SKM-1 (cell line): ENCODE measurements around the gene SHOC2.

Source experiments
- DNase-seq: peaks from one replicate; lab custom pipeline; 2025; ENCODE audit not compliant: unreplicated experiment; lab: John Stamatoyannopoulos, UW

The SHOC2 gene

GRCh38 chr10:110919349-110919931, at the start of gene SHOC2:
SHOC2 (plus strand) TSS chr10:110919604; CDS start chr10:110964359, 44,755 bp downstream.
- no peak for DNase-seq

GRCh38 chr10:110870823-110871297, 48.5 kb upstream of the SHOC2 start:
- DNase-seq: no peak

GRCh38 chr10:110871298-110872084, 47.9 kb upstream of the SHOC2 start, which contains the start of gene PDCD4:
PDCD4 (plus strand) TSS chr10:110871928; CDS start chr10:110876028, 4,100 bp downstream.
- peak; percentile 90 for DNase-seq

- DNase-seq: peak; percentile 73
Measured at GRCh38 chr10:110872145-110872983, 47.0 kb upstream of the SHOC2 start.

- DNase-seq: no peak
Measured at GRCh38 chr10:110872984-110873923, 46.1 kb upstream of the SHOC2 start.

- no peak for DNase-seq
Measured at GRCh38 chr10:110873951-110874350, 45.5 kb upstream of the SHOC2 start.

GRCh38 chr10:110876000-110876399, 43.4 kb upstream of the SHOC2 start:
- no peak for DNase-seq

- no peak for DNase-seq
Measured at GRCh38 chr10:110876788-110877187, 42.6 kb upstream of the SHOC2 start.

- DNase-seq: no peak
Measured at GRCh38 chr10:110880012-110880411, 39.4 kb upstream of the SHOC2 start.

- DNase-seq: no peak
Measured at GRCh38 chr10:110881247-110881646, 38.2 kb upstream of the SHOC2 start.

- no peak for DNase-seq
Measured at GRCh38 chr10:110881905-110882304, 37.5 kb upstream of the SHOC2 start.

GRCh38 chr10:110883924-110884323, 35.5 kb upstream of the SHOC2 start:
- DNase-seq: no peak

- no peak for DNase-seq
Measured at GRCh38 chr10:110885932-110886674, 33.3 kb upstream of the SHOC2 start.

- no peak for DNase-seq
Measured at GRCh38 chr10:110887560-110887959, 31.8 kb upstream of the SHOC2 start.

- DNase-seq: no peak
Measured at GRCh38 chr10:110892602-110893288, 26.7 kb upstream of the SHOC2 start.

- peak; percentile 20 for DNase-seq
Measured at GRCh38 chr10:110893559-110894179, 25.7 kb upstream of the SHOC2 start.

- no peak for DNase-seq
Measured at GRCh38 chr10:110897184-110897583, 22.2 kb upstream of the SHOC2 start.

- no peak for DNase-seq
Measured at GRCh38 chr10:110898391-110898790, 21.0 kb upstream of the SHOC2 start.

- no peak for DNase-seq
Measured at GRCh38 chr10:110900983-110901382, 18.4 kb upstream of the SHOC2 start.
